Esophagus muscularis mucosa (tissue), 3 donors: ENCODE data around the gene PTPRU.

Experiments used
- CTCF ChIP-seq, 3 experiments: fragments of 200-600 bp in 2 of 3; fragments of 450-650 bp in 1 of 3; sonication (generic) in 2 of 3; IDR thresholded peaks; one replicate each; pipeline ENCODE4 v1.5.1; 2017 to 2019; ENCODE audit warnings: antibody characterized with exemption in 3 of 3, mild to moderate bottlenecking in 2 of 3, moderate library complexity in 1 of 3
- POLR2A ChIP-seq: fragments of 450-650 bp; IDR thresholded peaks from one replicate; pipeline ENCODE4 v1.6.1; 2017; ENCODE audit warnings: antibody characterized with exemption, moderate library complexity, mild to moderate bottlenecking, low read depth
- POLR2AphosphoS5 ChIP-seq, 2 donors: sonication (generic); formaldehyde crosslinking; IDR thresholded peaks; one replicate each; pipeline ENCODE4 v1.6.1; 2017; ENCODE audit warnings: antibody characterized with exemption in 2 of 2

- TF ChIP-seq POLR2A (no peak), CTCF (IDR thresholded peaks at IDR 0.05) (no peak), POLR2AphosphoS5 (IDR thresholded peaks at IDR 0.05) (no peak)
Observed at GRCh38 chr1:29239142-29239541, 2.8 kb downstream of the PTPRU start.
